GM21381 (cell line): Measurements from ENCODE around the gene ANAPC16.
"Not testable (repeated sequence)": the region's sequence is repeated elsewhere in the genome, so short reads cannot be mapped to it uniquely, and the experiment has no call there.

ENCODE experiments used
- ATAC-seq: cut with Tn5 transposase; IDR thresholded peaks from one replicate; pipeline ENCODE4 v1.9.1; 2021; ENCODE audit warnings: mild to moderate bottlenecking, moderate library complexity; ENCODE audit not compliant: unreplicated experiment

The ANAPC16 gene

DNA sequence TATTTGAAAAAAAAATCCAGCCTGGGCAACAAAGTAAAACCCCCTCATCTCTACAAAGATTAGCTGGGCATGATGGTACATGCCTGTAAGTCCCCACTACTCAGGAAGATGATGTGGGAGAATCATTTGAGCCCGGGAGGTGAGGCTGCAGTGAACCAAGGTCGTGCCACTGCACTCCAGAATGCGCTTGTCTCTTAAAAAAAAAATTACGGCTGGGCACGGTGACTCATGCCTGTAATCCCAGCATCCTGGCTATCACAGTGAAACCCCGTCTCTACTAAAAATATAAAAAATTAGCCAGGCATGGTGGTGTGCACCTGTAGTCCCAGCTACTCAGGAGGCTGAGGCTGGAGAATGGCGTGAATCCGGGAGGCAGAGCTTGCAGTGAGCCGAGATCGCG lies 4.4 kb upstream of the ANAPC16 start:
- ATAC-seq, result not testable (repeated sequence)

DNA sequence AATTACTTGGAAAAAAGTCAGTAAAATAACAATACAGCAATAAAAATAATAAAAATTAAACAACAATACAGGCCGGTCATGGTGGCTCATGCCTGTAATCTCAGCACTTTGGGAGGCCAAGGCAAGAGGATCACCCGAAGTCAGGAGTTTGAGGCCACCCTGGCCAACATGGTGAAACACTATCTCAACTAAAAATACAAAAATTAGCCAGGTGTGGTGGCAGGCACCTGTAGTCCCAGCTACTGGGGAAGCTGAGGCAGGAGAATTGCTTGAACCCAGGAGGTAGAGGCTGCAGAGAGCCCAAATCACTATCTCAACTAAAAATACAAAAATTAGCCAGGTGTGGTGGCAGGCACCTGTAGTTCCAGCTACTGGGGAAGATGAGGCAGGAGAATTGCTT lies 4.0 kb upstream of the ANAPC16 start:
- not testable (repeated sequence) for ATAC-seq

DNA sequence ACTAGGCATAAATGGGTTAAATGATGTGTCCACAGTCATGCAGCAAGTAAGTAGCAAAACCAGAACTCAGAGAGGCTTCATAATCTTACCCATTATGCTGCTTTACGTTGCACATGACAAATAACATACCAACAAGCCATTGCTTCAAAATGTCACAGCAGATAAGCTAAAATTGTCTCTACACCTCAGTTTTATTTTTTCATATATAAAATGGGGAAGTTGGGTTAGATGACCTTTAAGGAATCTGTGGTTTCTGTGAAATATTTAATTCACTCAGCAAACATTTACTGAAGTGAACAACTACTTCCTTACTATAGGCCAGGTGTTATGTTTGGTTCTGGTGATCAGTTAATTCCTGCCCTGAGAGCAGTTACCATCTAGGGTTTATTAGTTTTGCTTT lies 2.5 kb downstream of the ANAPC16 start:
- ATAC-seq, result no peak

DNA sequence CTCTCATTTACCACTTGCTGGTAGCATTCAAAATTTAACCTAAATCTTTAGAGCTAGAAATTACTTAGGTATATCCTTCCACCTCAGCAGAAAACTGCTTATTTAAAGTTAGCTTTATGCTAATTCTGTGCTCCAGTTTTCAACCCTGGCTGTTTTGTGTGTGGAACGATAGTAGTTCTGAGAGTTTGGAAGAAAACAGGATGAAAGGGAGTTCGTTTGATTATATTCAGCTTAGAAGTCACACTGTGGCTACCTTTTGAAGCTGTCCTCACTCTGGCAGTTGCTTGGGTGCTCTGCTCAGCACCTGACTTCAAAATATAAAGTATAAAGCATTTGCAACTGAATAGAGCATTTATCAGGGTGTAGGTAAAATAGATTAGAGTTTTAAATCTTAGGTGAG lies 2.9 kb downstream of the ANAPC16 start:
- ATAC-seq, result no peak

DNA sequence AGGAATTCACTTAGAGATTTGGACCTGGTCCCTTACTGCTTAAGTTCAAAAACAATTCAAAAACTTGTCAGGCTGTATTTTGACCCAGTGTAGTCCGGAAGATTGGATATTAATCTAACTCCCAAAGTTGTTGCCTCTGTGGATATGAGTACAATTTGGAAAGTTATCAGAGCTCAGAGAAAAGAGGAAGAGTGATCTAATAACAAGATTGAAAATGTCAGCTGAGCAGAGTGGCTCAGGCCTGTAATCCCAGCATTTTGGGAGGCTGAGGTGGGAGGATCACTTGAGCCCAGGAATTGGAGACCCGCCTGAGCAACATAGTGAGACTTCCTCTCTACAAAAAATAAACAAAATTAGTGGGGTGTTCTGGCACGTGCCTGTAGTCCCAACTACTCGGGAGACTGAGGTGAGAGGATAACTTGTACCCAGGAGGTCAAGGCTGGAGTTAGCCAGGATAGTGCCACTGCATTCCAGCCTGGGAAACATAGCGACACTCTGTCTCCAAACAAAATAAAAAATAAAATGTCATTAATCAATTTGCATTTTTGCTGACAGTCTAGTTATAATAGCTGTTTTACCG lies 3.5 kb downstream of the ANAPC16 start:
- ATAC-seq, result no peak

DNA sequence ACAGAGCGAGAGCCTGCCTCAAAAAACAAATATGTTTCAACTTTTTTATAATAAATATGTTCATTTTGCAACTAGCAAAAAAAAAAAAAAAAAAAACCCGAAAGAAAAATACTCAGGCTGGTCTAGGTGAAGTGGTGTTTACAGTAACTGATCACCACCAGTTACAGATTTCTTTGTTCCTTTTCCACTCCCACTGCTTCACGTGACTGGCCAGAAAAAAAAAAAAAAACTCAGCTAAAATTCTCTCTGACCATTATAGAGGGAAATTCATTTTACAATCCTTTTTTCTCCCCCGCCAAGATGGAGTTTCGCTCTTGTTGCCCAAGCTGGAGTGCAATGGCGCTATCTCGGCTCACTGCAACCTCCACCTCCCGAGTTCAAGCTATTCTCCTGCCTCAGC lies 4.8 kb downstream of the ANAPC16 start:
- no peak for ATAC-seq

DNA sequence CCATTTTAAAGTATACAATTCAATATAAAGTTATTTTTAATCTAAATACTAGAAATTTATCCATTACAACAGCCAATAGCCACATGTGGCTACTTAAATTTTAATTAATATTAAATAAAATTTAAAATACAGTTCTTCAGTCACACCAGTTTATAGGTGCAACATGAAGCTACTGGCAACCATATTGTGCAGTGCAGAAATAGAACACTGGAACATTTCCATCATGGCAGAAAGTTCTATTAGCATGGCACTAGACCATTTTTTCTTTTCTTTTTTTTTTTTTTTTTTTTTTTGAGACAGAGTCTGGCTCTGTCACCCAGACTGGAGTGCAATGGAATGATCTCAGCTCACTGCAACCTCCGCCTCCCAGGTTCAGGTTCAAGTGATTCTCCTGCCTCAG lies 5.5 kb downstream of the ANAPC16 start:
- no peak for ATAC-seq

DNA sequence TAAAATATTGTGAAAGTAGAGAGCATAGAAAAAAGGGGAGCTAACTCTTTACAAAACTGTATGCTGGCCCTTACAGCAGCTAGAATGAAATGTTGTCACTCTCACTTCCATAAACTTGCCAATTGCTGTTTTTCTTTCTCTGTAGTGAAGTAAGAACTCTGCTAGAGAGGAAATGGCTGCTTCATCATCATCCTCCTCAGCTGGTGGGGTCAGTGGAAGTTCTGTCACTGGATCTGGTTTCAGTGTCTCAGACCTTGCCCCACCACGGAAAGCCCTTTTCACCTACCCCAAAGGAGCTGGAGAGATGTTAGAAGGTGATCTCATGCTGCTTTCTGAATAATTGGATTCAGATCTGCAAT lies 7.9 kb downstream of the ANAPC16 start:
- ATAC-seq, result no peak

DNA sequence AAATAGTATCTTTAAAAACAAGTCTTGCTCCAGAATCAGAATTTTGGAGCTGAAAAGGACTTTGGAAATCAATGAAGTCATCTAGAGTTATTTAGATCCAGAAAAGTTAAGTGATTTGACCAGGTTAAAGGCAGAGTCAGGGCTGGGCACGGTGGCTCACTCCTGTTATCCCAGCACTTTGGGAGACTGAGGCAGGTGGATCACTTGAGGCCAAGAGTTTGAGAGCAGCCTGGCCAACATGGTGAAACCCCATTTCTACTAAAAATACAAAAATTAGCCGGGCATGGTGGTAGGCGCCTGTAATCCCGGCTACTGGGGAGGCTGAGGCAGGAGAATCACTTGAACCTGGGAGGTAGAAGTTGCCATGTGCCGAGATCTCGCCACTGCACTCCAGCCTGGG lies 8.4 kb downstream of the ANAPC16 start:
- ATAC-seq, result not testable (repeated sequence)

DNA sequence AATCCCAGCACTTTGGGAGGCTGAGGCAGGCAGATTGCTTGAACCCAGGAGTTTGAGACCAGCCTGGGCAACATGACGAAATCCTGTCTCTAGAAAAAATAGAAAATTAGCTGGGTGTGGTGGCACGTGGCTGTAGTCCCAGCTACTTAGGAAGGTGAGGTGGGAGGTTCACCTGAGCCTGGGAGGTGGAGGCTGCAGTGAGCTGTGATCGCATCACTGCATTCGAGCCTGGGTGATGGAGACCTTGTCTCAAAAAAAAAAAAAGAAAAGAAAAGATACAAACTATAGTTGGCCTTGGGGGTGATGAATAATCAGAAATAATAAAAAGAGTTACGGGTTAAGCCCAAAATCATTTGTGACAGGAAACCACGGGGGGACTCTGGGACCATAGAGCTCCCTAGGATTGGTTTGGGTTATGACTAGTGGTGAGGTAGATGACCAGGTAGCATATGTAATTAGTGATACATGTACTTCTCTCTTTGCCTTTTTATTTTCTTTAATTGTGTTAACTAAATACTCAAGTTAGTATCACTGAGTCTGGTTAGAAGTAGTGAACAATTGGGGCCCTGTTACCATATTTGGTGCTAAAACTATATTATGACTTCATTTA lies 10.7 kb downstream of the ANAPC16 start:
- ATAC-seq, result no peak

DNA sequence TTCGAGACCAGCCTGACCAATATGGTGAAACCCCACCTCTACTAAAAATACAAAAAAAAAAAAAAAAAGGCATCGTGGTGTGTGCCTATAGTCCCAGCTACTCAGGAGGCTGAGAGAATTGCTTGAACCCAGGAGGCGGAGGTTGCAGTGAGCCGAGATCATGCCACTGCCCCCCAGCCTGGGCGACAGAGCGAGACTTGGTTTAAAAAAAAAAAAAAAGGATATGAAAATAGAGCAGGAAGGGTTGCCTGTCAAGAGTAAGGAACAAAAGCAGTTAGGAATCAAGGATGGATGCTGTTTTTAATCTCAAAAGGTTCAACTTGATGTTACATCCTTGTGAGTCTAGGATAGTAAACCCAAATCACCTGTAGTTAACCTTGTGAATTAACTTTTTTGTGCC lies 12.0 kb downstream of the ANAPC16 start:
- ATAC-seq, result no peak

DNA sequence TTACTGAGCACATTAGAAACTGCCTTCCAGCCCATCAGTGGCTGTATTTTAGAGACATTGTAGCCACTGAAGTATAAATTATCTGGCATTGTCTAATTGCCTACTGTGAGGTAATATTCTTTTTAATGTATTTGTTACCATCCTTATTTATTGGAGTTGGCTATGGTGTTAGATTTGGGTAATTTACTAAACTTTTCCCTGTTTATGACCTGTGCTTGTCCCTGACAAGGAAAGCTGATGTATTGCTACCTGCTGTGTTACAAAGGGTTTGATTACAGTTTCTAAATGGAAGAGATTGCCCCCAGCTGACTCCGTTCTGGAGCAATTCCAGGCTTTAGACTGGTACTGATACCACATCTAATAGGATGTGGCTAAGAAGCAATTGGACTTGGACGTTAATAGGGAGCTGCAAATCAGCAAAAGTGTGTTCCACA lies 12.5 kb downstream of the ANAPC16 start:
- no peak for ATAC-seq

DNA sequence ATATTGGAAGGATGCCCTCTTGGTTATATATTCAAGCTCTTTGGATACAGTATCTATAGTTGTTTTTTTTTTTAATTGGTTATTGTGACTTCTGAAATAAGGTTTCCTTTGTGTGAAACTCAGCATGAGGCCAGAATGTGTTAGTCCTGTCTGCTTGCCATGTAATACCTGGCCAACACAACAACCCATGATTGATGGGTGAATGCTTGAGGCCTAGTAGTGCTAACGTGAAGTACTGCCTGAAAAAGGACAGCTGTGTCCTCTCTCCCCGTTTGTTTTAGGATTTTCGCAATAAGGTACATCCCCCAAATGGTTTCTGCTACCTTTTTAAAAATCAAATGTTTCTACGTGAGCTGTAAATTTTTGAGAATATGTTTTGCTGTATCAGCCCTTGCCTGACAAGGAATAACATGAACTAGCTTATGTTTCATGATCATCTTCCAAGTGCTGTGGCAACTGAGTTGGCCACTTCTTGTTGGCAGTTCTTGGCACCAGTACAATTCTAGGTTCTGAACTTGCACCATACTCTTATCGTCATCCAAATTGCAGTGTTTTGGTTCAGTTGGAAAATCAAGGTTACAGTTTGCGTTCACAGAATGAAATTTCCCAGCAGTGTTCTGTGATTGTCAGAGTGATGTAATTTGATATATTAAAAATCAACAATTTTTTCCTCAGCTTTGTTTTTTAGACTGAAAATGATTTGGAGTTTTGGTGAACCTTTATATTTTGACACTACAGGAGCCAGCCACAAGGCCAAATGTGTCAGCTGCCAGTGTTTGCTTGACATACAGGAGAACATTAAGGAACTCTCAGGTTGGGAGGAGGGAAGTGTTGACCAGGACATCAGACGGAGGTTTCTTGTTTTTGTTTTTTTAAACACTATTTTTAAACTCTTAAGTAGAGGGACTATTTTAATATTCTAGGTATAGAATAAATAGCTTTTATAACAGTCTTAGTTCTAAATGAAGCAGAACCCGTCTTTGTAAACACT lies 13.7 kb downstream of the ANAPC16 start:
- no peak for ATAC-seq

DNA sequence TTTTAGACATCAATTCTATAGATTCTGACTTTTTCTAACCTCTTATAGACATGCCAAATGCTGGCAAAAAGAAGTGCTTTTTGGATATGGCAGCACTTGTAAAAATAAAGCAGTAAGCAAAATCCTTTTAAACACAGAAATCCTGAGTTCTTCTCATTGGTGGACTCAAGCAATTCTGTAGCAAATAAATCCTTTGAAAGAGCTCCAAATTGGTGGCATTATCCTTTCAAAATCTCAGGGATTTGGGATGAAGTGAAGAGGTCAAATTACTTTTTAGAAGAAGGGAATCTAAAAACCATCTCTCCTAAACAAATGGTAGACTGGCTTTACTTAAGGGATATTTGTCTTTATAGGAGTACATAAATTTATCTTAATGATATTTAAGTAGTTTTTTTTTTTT lies 17.8 kb downstream of the ANAPC16 start:
- ATAC-seq, result no peak

DNA sequence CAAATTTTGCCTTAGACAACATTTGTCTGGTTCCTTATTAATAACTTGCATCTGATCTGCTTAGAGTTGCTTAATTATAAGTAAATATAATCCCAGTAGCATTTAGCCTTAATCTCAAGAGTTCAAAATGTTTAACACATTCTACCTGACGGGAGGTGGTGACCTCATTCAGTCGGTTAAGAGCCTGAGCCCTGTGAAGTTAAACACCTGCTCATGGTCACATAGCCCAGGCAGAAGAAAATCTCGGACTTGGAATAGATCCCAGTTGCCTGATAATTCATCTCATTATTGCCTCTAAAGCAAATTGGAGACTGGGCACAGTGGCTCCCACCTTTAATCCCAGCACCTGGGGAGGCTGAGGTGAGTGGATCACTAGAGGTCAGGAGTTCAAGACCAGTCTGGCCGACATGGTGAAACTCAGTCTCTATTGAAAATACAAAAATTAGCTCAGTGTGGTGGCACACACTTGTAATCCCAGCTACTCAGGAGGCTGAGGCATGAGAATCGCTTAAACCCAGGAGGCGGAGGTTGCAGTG lies 18.8 kb downstream of the ANAPC16 start:
- ATAC-seq, result no peak

DNA sequence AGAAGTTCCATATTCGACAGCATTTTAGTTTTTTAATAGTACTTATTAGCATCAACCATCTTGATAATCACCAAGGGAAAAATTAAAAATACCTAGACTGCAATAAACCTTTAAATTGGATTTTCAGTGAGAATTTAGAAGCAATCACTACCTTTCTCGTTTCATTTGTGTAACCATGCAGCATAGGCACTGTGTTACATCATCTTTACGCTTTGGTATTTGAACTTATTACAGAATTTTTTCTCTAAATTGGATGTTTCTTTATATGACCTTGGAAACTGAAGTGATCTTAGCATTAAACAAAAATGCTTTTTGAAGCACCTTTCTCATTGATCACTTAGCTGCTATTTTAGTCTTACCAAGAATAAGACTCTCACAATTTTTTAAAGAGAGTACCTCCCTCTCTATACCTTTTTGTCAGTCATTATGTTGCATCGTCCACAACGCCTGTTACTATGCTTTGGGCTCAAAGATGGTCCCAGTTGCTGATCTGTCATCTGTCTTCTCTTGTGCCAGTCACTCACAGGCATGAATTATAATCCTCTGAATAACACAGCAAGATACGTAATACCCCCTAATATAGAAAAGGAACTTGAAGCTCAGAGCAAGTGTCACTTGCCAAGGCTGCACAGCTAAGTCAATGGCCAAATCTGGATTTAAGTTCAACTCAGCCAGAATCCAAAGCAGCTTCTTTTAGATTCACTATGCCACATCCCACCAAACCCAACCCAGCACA lies 19.9 kb downstream of the ANAPC16 start:
- no peak for ATAC-seq

DNA sequence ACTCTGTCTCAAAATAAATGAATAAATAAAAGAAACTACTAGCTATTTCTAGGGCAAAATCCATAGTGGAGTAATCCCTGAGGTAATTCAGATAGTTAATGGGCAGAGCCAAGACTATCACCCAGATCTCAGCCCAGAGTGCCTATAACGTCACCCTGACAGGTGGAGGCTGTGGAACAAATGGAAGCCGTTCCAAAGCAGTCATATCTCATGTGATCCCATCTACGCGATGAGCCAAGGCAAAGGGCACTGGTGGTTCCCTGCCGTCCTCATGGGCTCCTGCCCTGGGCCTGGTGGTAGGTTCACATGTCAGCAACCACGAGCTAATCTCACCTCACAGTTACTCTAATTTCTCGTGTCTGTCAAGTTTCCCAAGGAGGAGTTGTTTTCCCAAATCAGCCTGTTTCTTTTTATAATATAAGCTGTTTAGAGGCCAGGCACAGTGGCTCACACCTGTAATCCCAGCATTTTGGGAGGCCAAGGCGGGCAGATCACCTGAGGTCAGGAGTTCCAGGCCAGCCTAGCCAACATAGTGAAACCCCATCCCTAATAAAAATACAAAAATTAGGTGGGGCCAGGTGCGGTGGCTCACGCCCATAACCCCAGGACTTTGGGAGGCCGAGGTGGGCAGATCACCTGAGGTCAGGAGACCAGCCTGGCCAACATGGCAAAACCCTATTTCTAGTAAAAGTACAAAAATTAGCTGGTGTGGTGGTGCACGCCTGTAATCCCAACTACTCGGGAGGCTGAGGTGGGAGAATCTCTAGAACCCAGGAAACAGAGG lies 22.8 kb downstream of the ANAPC16 start:
- no peak for ATAC-seq

DNA sequence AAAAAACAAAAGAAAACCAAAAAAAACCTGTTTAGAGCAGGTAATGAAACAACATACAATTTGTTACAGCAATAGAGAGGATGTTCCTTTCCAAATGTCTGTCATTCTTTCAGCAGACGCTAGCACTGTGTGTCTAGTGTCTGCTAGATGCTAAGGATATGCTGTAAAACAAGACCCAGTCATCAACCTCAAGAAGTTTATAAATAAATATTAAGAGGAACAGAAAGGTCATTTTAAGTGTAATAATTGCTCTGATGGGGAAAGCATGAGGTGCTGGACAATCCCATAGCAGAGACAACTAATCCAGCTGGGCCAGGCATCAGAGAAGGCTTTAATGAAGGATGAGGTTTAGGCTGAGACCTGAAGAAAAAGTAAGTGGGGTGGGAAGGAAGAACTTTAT lies 23.6 kb downstream of the ANAPC16 start:
- ATAC-seq, result no peak

DNA sequence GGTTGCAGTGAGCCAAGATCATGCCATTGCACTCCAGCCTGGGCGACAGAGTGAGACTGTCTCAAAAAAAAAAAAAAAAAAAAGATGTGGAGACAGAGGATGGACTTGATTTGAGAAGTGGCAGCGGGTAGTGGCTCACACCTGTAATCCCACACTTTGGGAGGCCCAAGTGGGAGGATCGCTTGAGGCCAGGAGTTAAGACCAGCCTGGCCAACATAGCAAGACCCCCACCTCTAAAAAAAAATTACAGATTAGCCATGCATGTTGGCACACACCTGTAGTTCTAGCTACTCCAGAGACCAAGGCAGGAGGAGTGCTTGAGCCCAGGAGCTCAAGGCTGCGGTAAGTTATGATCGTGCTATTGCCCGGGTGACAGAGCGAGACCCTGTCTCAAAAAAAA lies 24.6 kb downstream of the ANAPC16 start:
- ATAC-seq, result no peak

DNA sequence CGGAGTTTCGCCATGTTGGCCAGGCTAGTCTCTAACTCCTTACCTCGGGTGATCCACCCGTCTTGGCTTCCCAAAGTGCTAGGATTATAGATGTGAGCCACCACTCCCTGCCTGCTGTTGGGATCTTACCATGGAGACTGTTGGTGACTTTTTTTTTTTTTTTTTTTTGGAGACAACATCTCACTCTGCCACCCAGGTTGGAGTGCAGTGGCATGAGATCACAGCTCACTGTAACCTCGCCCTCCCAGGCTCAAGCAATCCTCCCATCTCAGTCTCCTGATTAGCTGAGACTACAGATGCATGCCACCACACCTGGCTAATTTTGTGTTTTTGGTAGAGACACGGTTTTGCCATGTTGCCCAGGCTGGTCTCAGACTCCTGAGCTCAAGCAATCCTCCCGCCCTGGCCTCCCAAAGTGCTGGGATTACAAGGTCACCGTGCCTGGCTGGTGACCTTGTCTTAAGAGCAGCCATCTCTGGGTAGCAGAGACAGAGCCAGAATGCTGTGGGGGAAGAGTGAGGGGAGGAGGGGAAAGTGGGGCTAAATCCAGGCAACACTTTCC lies 26.0 kb downstream of the ANAPC16 start:
- ATAC-seq, result no peak
